HL-60/S4 treated with phorbol 12-myristate 13-acetate at 8.2 ng/mL for 4 days and 3 days (cell line): ENCODE results near the gene SART3.
"Not testable (repeated sequence)": the region's sequence is repeated elsewhere in the genome, so short reads cannot be mapped to it uniquely, and the experiment has no call there.

ENCODE experiments used
- in situ Hi-C: fragments of 300-500 bp; cut with MboI; formaldehyde crosslinking; loops from 2 replicates; pipeline ENCODE4 v1.15.0; 2022; ENCODE audit warnings: low sequenced_read_pairs

Gene SART3

DNA sequence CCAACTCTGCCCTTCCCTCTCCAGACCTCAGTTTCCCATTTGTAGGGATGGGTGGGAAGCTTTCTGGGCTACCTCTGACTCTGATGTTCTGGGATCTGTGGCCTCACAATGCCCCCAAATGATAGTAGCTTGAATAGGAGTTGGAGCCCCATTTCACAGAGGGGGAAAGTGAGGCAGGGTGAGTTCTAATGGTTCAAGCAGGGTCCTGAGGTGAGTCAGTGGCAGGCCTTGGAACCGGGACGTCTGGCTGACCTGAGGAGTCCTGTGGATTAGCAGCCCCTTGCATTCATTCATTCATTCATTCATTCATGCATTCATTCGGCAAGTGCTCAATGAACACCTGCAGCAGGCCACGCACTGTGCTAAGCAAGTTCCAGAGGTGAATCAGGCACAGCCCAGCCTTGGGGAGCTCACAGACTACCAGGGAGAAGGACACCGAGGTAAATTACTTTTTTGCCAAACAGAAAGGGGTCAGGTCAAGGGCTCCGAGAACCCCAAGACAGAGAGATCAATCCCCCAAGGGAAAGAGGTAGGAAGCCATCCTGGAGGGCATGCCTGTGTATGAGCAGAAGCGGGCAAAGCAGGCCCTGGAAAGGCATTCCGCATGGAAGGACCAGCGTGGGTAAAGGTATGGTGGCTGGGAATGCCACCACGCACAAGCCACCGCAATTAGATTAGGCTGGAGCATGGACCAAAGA is 37.7 kb upstream of the SART3 start:
- in situ Hi-C loops, result no loop called here

DNA sequence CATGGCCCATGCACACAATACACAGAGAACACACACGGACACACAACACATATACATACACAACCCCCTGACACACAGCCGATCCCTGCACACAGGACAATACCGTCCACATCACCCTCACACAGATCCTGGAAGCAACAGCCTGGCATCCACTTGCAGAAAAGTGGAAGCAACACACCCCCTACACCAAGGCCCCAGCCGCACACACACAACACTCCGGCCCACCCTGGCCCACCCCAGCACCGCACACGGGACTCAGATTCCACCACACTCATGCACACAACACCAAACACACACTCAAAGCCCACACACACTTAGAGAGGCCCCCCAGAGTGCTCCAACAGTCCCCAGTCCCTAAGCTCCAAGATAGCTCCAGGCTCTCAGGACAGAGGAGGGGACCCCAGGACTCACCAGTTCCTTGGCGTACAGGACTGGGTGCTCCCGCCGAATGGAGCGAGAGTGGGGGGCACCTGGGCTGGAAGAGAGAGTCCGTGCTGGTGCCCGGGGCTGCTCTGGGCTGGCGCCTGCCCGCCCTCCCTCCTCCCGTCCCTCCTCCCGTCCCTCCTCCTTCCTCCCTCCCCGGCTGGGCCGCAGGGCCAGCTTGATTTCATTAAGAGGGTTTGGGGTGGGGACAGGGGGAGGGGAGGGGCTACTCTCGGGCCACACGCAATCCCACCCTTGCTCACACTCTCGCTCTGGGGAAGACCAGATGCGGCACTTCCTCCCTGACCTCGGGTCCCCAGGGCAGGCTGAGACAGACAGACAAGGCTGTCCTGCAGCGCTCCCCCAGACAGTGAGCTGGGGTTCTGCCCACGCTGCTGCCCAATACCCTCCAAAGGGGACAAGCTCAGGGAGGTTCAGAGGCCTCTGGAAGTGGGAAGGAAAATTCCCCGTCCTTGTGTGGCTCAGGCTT is 36.8 kb upstream of the SART3 start, which contains the start of gene TMEM119:
Gene TMEM119 (minus strand): TSS at position 526 of the 913 bp plus-strand sequence. CDS start 5,701 bp downstream, outside the sequence.
- in situ Hi-C loops, result no loop called here

DNA sequence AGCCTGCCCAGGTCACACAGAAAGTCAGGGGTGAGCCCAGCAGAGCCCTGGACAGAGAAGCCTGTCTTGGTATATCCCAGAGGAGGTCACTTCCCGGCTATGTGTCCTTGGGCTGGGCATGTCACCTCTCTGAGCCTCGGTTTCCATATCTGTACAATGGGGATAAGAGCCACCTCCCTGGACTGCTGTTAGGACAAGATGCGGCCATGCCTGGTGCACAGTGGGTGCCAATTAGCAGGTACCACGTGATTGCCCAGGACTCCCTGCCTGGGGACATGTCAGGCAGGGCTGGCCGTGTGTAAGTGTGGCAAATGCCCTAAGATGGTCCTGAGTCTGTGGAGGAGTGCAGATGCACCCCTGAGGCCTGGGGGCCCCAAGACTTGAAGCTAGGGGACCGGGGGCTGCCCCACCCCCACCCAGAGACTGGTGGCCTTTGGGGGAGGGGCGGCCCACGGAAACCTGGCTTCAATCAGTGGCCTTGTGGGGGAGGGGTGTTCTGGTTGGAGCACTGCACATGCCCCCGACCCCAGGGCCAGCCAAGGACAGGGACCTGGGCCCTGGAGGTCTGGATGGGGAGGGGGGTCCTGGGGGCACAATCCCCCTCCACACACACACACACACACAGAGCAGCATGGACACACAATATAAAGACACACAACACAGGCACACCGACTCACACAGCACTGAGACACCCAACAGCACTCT is 36.0 kb upstream of the SART3 start:
- in situ Hi-C loops, result no loop called here

DNA sequence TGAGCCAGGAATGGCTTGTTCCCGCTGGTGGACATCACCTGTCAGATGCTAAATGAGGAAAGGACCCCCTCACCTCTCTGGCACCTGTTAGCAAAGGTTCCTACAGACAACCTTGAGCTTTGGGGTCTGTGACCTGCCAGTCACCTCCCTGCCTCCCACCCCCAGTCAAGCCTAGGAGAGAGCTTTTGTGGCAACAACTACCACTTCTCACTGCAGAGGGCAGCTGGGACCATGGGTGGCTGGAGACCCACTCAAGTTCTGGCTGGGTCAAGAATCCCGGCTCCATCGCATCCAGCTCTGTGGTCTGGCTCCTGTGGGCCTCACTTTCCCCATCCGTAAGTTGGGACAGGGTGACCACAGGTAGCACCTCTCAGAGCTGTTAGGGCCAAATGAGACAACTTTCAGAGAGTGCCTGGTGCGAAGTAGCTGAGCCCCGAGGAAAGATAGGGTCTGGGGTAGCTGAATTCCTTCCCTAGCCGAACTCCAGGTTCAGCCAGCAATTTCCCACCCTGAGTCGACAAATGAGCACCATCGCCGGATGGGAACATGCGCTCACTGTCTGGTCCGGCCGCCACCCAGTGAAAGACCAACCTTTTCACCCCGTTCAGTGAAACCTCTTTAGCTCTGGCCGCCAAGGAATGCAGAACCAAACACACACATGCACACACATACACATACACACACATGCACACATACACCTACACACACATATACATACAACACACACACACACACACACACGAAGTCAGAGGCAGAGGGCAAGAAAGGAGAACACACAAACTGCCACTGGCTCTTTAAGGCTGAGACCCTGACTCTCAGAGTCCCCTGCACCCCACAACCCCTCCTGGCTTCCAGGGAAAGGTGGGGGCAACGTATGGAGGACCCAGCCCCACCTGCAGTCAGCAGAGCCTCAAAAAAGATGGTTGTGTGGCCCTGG is 35.0 kb upstream of the SART3 start:
- in situ Hi-C loops, result no loop called here

DNA sequence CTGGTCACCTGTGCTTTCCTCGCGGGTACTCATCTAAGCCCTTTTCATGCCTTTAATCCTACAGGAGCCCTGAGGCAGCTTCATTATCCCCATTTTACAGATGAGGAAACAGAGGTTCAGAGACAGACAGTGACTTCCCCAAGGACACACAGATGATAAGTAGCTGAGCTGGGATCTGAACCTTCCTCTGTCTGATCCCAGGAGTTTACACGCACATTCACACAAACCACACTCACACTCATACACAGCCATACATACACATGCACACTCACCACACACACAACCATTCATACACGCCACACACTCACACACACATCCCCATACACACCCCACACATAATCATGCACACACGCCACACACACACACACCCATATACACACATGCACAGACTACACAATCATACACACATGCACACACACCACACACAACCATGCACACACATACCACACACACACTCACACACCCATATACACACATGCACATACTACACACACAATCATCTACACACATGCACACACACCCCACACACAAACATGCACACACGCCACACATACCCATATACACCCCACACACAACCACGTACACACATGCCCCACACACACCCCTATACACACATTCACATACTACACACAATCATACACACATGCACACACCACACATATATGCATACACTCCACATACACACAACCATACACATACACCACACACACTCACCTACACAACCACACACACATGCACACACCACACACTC is 34.2 kb upstream of the SART3 start:
- in situ Hi-C loops, result no loop called here

DNA sequence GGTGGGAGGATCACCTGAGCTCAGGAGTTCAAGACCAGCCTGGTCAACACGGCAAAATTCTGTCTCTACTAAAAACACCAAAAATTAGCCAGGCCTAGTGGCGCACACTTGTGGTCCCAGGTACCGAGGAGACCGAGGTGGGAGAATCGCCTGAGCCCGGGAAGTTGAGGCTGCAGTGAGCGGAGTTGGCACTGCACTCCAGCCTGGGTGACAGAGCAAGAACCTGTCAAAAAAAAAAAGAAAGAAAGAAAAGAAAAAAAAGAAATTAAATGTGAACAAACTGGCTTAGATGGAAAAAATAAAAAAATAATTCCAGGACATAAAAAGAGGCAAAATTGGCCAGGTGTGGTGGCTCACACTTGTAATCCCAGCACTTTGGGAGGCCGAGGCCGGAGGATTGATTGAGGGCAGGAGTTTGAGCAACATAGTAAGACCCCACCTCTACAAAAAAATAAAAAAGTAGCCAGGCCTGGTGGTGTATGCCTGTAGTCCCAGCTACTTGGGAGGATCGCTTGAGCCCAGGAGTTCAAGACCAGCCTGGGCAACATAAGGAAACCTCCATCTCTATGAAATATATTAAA is 33.4 kb upstream of the SART3 start:
- in situ Hi-C loops, result no loop called here

DNA sequence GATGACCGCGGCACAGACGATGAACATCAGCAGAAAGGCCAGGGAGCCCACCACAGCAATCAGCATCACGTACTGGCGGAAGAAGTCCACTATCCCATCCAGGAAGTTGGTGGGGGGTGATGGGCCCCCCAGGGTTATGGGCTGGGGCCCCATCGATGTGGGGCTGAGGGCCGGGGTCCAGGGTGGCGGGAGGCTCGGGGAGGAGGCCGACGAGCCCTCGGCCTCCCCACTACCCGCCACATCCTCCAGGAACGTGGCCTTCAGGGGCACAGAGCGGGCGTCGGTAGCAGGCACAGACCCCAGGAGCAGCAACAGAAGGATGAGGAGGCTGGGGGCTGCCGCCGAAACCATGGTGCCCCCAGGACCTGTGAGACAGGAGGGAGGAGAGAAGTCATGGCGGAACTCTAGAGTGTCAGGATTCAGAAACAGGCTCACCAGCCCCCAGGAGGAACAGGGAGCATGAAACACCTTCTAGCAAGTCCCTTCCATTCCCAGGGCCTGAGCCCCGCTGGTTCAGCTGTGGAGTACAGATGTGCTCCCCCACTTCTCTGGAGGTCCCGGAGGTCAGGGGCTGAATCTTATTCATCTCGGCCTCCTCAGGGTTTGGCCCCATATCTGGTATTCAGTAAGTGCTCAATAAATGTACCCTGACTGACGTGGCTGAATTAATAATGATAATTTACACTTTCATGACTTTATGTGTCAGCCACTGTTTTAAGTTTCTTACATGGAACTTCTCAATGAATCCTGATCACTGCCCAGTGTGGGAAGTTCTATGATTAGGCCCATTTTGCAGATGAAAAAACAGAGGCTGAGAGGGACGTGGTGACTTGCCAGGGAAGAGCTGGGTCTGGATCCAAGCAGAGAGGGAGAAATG is 31.3 kb upstream of the SART3 start:
- in situ Hi-C loops, result no loop called here

DNA sequence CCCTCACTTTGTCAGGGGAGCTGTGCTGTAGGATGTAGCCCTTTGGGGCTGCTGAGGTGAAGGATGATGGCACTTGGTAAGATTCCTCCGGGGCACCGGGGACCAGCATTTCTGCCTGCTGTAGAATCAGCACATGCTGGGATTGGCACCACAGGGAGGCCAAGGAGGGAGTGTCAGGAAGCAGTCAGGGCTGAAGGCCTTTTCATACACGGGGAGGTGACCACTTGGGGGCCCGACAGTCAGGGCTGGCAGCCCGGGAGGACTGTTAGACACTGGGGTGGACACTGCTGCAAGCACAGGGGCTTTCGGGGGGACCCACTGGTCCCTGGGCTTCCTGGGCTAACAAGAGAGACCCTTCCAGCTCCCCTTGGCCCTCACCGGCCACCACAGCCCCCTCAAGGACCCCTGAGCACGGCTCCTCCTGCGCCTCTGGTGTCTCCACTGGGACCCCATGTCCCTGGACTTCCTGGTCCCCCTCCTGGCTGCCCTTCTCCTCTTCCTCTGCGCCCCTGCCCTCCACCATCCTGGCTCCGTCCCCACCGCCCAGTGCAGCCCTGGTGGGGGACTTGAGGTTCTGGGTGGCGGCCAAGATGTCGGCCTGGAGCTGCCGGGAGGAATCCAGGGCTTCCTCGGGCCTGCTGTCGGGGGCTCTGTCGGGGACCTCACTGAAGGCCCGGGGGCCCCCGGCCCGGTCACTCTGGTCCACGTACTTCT is 30.5 kb upstream of the SART3 start:
- in situ Hi-C loops, result no loop called here

DNA sequence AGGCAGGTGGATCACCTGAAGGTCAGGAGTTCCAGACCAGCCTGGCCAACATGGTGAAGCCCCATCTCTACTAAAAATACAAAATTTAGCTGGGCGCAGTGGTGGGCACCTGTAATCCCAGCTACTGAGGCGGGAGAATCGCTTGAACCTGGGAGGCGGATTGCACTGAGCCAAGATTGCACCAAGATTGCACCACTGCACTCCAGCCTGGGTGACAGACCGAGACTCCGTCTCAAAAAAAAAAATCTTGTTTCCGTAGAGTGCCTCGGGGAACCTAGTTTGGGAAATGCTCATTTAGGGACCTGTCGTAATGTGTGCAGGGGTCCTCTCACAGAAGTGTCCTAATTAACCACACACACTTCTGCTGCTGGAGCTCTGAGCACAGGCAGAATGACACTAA is 29.5 kb upstream of the SART3 start:
- in situ Hi-C loops, result not testable (repeated sequence)

DNA sequence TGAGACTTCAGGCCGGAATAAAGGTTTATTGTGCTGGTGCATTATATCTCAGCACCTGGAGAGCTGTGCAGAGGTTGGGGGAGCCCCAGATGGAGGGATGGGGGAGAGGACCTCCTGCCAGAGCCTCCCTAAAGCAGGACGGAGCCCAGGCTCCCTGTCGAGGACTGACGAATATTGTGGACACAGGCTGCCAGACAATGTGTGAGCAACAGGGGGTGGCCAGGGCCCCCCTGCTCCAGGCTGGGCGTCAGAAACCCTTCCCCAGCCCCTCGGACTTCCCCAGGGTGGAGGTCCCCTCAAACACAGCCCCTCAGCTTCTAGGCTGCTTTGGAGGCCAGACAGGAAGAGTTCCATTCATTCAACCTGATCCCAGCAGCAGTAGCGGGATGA is 28.9 kb upstream of the SART3 start:
- in situ Hi-C loops, result no loop called here

DNA sequence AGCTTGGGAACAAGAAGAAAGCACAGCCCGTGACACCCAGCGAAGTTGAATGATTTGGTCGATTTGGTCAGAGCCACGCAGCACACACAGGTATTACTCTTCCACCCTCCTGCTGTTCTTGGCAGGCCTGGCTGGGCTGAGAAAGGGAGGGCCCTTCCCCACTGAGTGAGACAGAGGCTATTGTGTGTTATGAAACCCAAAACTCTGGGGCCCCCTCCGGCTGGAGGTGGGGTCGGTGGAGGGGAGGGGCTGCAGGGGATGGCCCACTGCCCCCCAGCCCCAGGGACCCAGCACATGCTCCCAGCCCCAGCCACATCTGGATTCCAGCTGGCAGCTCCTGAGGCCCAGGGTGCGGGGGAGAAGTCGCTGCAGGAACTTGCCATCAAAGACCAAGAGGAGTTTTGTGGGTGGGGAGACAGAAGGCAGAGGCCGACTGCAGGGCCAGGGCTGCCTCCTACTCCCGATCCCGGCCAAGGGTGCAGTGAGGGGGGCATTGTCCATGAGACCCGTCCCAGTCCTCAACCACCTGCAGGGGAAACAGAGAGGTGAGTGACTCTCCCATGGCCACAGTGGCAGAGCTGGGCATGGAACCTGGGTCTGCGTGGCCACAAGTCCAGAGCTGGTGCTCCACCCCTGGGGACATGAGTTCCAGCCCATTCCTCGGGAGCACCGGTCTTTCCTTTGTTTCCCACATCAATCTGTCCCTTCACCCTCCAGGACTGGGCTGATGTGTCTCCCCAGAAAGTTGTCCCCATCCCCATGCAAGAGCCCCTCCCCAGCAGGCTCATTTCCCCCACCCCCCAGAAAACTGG is 28.3 kb upstream of the SART3 start:
- in situ Hi-C loops, result no loop called here

DNA sequence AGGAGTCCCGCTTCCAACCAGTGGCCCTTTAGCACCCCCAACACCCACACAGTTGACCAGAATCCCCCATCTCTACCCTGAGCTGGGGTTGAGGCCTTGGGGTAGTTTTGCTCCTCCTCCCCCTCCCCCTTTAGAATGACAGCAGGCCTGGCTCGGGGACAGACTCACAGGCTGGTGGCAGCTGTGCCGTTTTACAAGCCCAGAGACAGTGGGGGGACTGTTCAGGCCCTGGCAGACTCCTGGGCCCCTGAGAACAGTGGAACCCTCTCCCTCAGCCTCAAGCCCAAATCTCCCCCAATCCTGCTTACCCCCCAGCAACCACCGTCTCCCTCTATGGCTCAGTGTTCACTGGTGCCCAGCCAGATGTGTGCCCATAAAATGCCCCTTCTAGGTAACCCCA is 26.9 kb upstream of the SART3 start:
- in situ Hi-C loops, result no loop called here

DNA sequence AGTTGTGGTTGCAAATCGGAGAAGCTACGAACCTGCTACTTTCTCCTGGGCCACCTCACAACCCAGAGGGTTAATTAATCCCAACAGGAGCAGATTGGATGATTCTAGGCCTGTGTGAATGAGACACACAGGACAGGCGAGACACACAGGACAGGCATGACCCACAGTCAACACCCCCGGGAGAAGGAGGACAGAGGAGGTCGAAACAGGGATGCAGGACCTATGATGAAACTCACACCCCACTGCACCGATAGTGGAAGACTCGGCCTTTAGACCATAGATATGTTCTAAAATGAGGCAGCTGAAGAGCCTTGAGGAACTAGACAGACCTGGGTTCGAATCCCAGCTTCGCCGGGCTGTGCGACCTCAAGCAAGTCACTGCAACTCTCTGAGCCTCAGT is 25.3 kb upstream of the SART3 start:
- in situ Hi-C loops, result no loop called here

DNA sequence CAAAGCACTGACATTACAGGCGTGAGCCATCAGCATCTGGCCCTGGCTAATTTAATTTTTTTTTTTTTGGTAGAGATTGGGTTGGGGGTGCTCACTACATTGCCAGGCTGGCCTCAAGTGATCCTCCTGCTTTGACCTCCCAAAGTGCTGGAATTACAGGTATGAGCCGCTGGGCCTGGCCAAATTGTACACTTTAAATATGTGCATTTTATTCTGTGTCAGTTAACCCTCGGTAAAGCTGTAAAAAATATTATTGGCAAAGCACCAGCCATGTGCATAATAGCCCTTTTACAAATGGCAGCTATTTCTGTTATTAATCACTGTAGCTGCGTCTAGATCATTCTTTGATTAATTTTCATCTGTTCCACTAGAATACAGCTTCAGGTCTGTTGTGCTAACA is 24.9 kb upstream of the SART3 start:
- in situ Hi-C loops, result no loop called here

DNA sequence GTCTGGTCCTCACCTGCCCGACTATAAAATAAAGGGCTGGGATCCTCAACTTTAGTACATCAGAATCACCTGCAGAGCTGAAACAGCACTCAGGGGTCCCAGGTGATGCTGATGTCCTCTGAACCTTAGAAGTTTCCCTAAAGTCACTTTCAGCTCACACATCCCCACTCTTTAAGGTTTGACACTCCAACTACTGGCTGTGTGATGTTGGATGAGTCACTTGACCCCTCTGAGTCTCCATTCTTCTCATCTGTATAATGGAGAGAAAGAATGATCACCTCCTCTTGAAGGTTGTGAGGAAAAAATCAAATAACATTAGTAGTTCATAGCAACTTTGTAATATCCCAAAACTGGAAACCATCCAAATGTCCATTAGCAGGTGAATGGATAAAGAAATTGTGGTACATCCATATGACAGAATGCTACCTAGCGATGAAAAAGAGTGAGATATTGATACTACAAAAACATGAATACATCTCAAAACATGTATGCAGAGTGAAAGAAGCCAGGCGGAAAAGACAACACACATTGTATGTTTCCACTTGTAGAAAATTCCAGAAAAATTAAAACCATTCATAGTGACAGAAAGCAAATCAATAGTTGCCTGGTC is 23.6 kb upstream of the SART3 start:
- in situ Hi-C loops, result no loop called here

DNA sequence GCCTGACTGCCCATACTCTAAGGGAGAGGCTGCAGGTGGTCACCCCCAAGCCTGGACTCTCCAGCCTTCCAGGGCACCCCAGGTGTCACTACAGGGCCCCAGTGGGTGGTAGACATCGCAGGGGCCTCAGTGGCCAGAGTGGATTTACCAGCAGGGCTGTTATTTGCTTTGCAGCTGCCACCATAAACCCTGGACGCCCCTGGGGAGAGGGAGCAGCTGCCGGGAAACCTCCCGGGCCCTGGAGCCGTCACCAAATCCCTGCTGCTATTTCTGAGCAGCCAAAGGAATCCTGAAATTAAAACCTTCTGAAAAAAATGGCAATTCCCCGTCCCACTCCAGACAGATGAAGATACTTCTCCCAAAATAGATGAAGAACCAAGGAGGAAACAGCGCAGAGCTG is 23.0 kb upstream of the SART3 start:
- in situ Hi-C loops, result no loop called here
